Gastrocnemius medialis (tissue), 4 donors: ENCODE data around the gene UBAP1L. TPM values are rescaled to one million over a fixed set of nuclear protein-coding genes. Genes with fewer than 3 reads are reported as not detected.
"Not testable (repeated sequence)": the region's sequence is repeated elsewhere in the genome, so short reads cannot be mapped to it uniquely, and the experiment has no call there.

Source experiments
- ATAC-seq, 2 donors: fragments of 150-250 bp; one replicate each; pipeline ENCODE4 v1.9.1; 2016
- DNase-seq, 2 donors: peaks; one replicate each; pipeline ENCODE4 v3.0.0-alpha.2; 2019
- H3K27ac ChIP-seq, 4 donors: fragments of 200-600 bp; sonication (generic); 1 replicate in 1 of 4; 2 replicates in 3 of 4; pipeline ENCODE4 v1.5.1; 2016 to 2018; ENCODE audit warnings: mild to moderate bottlenecking in 2 of 4, moderate library complexity in 1 of 4
- H3K27me3 ChIP-seq, 3 donors: fragments of 200-600 bp; sonication (generic) in 2 of 3; 1 replicate in 1 of 3; 2 replicates in 2 of 3; pipeline versions ENCODE4 v1.5.1 to v1.6.0; 2016 to 2019; ENCODE audit warnings: mild to moderate bottlenecking in 1 of 3, moderate library complexity in 1 of 3
- H3K36me3 ChIP-seq, 2 donors: fragments of 200-600 bp; sonication (generic) in 1 of 2; one replicate each; pipeline ENCODE4 v1.5.1; 2017 to 2018
- H3K4me1 ChIP-seq, 2 donors: fragments of 200-600 bp; sonication (generic) in 1 of 2; one replicate each; pipeline ENCODE4 v1.5.1; 2016 to 2017; ENCODE audit warnings: mild to moderate bottlenecking in 2 of 2
- H3K4me3 ChIP-seq, 4 donors: fragments of 200-600 bp; sonication (generic) in 3 of 4; 1 replicate in 1 of 4; 2 replicates in 3 of 4; pipeline ENCODE4 v1.5.1; 2016 to 2019; ENCODE audit warnings: mild to moderate bottlenecking in 2 of 4
- H3K9me3 ChIP-seq, 3 donors: fragments of 200-600 bp; sonication (generic) in 2 of 3; 1 replicate in 1 of 3; 2 replicates in 2 of 3; pipeline ENCODE4 v1.5.1; 2016 to 2019
- CTCF ChIP-seq, 5 experiments: fragments of 450-650 bp in 3 of 5; fragments of 200-600 bp in 2 of 5; sonication (generic) in 2 of 5; IDR thresholded peaks in 4 of 5; conservative IDR thresholded peaks in 1 of 5; 1 replicate in 4 of 5; 2 replicates in 1 of 5; pipeline ENCODE4 v1.5.1; 2016 to 2019; ENCODE audit warnings: antibody characterized with exemption in 5 of 5, mild to moderate bottlenecking in 3 of 5, moderate library complexity in 3 of 5
- POLR2A ChIP-seq, 2 donors: fragments of 450-650 bp; IDR thresholded peaks; one replicate each; pipeline ENCODE4 v1.6.1; 2017; ENCODE audit warnings: antibody characterized with exemption in 2 of 2, mild to moderate bottlenecking in 2 of 2, moderate library complexity in 2 of 2
- in situ Hi-C, 4 donors: fragments of 200-750 bp; cut with MboI; loops; one replicate each; pipeline versions ENCODE4 v1.15.0 to v1.8.0; 2017; ENCODE audit warnings: low sequenced_read_pairs in 4 of 4
- intact Hi-C: fragments of 100-400 bp; cut with DNase I; formaldehyde crosslinking; loops from one replicate; pipeline ENCODE4 v1.15.1; 2023; ENCODE audit warnings: low total_unique reads
- total RNA-seq, 4 donors: library from RNA; depleted of rRNA; stranded (reverse); fragments of >200 nt; gene quantifications; one replicate each; pipeline versions ENCODE4 v1.1.0 to v1.2.3, GENCODE V29; 2016

Gene UBAP1L
- total RNA-seq, 4 donors from 2014 or later: 0.65 to 3.3 (median 1.4) TPM

- TF ChIP-seq POLR2A (IDR thresholded peaks at IDR 0.05) (no peak), CTCF (IDR thresholded peaks at IDR 0.05 in 4 of 5, conservative IDR thresholded peaks at IDR 0.05 in 1 of 5) (peak; percentile 50 to 76 (median 63))
- Histone ChIP-seq H3K27me3 (no peaks in the 10 kb centered on the region), H3K27ac (no peak overlapping the region), H3K36me3 (peaks cover 0 to 68% of the 10 kb centered on the region in 2 donors), H3K4me3 (no peak overlapping the region), H3K4me1 (peaks cover 0 to 3% of the 10 kb centered on the region in 2 donors), H3K9me3 (no peaks in the 10 kb centered on the region)
- intact Hi-C loops (loop anchor here (1.0 kb wide), 1 partner anchor 47 kb away; no protein-coding TSS in a partner anchor), in situ Hi-C loops (no loop called here)
- DNase-seq: peak in 1 of 2 donors; percentile 42
- peak in 1 of 2 donors; percentile 69 for ATAC-seq
These were observed 13.5 kb downstream of the UBAP1L start for GRCh38 chr15:65101411-65101890.

- Histone ChIP-seq H3K4me1 (peaks cover 0 to 6% of the 10 kb centered on the region in 2 donors), H3K9me3 (no peaks in the 10 kb centered on the region), H3K27me3 (no peaks in the 10 kb centered on the region), H3K4me3 (no peak overlapping the region), H3K36me3 (peaks cover 0 to 61% of the 10 kb centered on the region in 2 donors), H3K27ac (no peak overlapping the region)
- TF ChIP-seq POLR2A (IDR thresholded peaks at IDR 0.05) (no peak), CTCF (IDR thresholded peaks at IDR 0.05 in 4 of 5, conservative IDR thresholded peaks at IDR 0.05 in 1 of 5) (no peak)
- in situ Hi-C loops: no loop called here
- intact Hi-C loops: no loop called here
- DNase-seq (no peak), ATAC-seq (no peak)
These were observed 14.6 kb downstream of the UBAP1L start for GRCh38 chr15:65100442-65100841.

- H3K27me3 ChIP-seq, H3K9me3 ChIP-seq, H3K27ac ChIP-seq, intact Hi-C loops, H3K4me1 ChIP-seq, ATAC-seq, DNase-seq, H3K4me3 ChIP-seq: not testable (repeated sequence)
- peaks cover 0 to 55% of the 10 kb centered on the region in 2 donors for H3K36me3 ChIP-seq
- in situ Hi-C loops: loop anchor here in 1 of 4 donors (10.0 kb wide), 1 partner anchor 65 kb away; no protein-coding TSS in a partner anchor
These were observed 15.2 kb downstream of the UBAP1L start for GRCh38 chr15:65099801-65100200.

- DNase-seq (no peak), ATAC-seq (no peak)
- H3K27ac ChIP-seq: no peak overlapping the region
- in situ Hi-C loops (loop anchor here in 1 of 4 donors (10.0 kb wide), 1 partner anchor 65 kb away; no protein-coding TSS in a partner anchor), intact Hi-C loops (no loop called here)
- peaks cover 0 to 51% of the 10 kb centered on the region in 2 donors for H3K36me3 ChIP-seq
- H3K9me3 ChIP-seq: no peaks in the 10 kb centered on the region
- TF ChIP-seq POLR2A (IDR thresholded peaks at IDR 0.05): no peak
- H3K4me3 ChIP-seq: no peak overlapping the region
- no peaks in the 10 kb centered on the region for H3K27me3 ChIP-seq
- peaks cover 0 to 6% of the 10 kb centered on the region in 2 donors for H3K4me1 ChIP-seq
These were observed 15.7 kb downstream of the UBAP1L start for GRCh38 chr15:65099336-65099735.

GRCh38 chr15:65097651-65098263 lies 17.2 kb downstream of the UBAP1L start:
- Histone ChIP-seq H3K36me3 (peaks cover 0 to 37% of the 10 kb centered on the region in 2 donors), H3K27ac (no peak overlapping the region), H3K4me1 (peaks cover 0 to 6% of the 10 kb centered on the region in 2 donors), H3K4me3 (no peak overlapping the region), H3K9me3 (no peaks in the 10 kb centered on the region), H3K27me3 (no peaks in the 10 kb centered on the region)
- ATAC-seq (no peak), DNase-seq (no peak)
- intact Hi-C loops: no loop called here
- TF ChIP-seq CTCF (IDR thresholded peaks at IDR 0.05 in 4 of 5, conservative IDR thresholded peaks at IDR 0.05 in 1 of 5): no peak
- no peak for TF ChIP-seq POLR2A (IDR thresholded peaks at IDR 0.05)
- in situ Hi-C loops: loop anchor here in 1 of 4 donors (10.0 kb wide), 1 partner anchor 63 kb away; no protein-coding TSS in a partner anchor
